Measurements from ENCODE around the gene JAKMIP1. TPM values are rescaled to one million over a fixed set of nuclear protein-coding genes. Genes with fewer than 3 reads are reported as not detected.
A peak's percentile ranks its signal among the peaks of the same experiment; 100 is the strongest.

Gene JAKMIP1
- total and polyA plus RNA-seq, 4 donors, result 0.08 to 0.46 (median 0.22) TPM

DNA sequence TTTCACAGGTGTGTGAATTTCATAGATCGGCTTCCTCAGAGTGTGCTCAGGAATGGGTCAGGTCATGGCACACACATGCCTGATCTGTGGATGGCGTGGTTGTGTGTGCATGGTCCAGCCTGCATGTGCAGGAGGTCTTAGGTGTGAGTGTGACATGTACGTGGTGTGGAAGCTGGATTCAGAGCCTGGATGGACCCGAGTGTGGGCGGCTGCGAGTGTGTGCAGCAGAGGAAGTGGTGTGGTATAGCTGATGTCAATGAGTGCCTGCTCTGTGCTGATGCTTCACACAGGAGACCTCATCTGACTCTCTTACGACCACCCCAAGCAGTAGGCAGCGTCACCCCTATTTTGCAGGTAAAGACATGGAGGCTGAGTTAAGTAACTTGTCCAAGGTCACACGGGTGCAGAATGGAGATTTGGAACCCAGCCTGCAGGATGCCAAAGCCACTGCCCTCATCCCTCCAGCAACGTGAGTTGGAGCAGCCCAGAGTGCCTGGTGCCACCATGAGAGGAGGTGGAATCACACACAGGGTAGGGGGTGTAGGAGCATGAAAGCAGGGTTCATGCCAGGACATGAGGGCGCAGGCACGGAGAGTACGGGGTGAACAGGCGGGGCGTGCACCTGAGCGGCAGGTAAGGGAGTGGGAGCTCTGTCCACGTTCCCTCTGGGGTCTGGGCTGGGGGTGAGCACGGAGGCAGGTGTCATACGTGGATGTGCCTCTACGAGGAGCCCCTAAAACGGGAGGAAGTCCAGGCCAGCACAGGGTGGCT is 157.9 kb downstream of the JAKMIP1 start:
- no peaks in the 10 kb centered on the region for H3K4me1 ChIP-seq (ENCODE audit: control insufficient read depth in 5 of 5, insufficient read depth in 5 of 5, low read length in 5 of 5)
- ATAC-seq (ENCODE audit: insufficient read depth, low FRiP score), result peak; percentile 8
- H3K9ac ChIP-seq (ENCODE audit: insufficient read depth in 1 of 2, low read length in 2 of 2), result no peak overlapping the region
- no peak for DNase-seq
- no peak overlapping the region for H3K27ac ChIP-seq (ENCODE audit: low read depth in 1 of 2, low read length in 1 of 2)
- peaks cover 0 to 4% (median 0%) of the 10 kb centered on the region in 4 donors for H3K9me3 ChIP-seq (ENCODE audit: control insufficient read depth in 4 of 4, insufficient read depth in 3 of 4, low read length in 3 of 4)
- H3K27me3 ChIP-seq (ENCODE audit: control insufficient read depth in 3 of 3, insufficient read depth in 3 of 3, low read length in 2 of 3), result peaks cover 0 to 15% (median 6%) of the 10 kb centered on the region in 3 donors
- 80 to 90% methylated on average over 21 of the region's 21 CpGs for WGBS, 2 donors
- no peak overlapping the region for H3K4me3 ChIP-seq
- no peaks in the 10 kb centered on the region for H3K36me3 ChIP-seq (ENCODE audit: control insufficient read depth in 4 of 4, insufficient read depth in 4 of 4, low read length in 4 of 4)
- TF ChIP-seq, protein P1, sequence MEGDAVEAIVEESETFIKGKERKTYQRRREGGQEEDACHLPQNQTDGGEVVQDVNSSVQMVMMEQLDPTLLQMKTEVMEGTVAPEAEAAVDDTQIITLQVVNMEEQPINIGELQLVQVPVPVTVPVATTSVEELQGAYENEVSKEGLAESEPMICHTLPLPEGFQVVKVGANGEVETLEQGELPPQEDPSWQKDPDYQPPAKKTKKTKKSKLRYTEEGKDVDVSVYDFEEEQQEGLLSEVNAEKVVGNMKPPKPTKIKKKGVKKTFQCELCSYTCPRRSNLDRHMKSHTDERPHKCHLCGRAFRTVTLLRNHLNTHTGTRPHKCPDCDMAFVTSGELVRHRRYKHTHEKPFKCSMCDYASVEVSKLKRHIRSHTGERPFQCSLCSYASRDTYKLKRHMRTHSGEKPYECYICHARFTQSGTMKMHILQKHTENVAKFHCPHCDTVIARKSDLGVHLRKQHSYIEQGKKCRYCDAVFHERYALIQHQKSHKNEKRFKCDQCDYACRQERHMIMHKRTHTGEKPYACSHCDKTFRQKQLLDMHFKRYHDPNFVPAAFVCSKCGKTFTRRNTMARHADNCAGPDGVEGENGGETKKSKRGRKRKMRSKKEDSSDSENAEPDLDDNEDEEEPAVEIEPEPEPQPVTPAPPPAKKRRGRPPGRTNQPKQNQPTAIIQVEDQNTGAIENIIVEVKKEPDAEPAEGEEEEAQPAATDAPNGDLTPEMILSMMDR (IDR thresholded peaks at IDR 0.05; ENCODE audit: control extremely low read depth, extremely low read depth), result no peak

DNA sequence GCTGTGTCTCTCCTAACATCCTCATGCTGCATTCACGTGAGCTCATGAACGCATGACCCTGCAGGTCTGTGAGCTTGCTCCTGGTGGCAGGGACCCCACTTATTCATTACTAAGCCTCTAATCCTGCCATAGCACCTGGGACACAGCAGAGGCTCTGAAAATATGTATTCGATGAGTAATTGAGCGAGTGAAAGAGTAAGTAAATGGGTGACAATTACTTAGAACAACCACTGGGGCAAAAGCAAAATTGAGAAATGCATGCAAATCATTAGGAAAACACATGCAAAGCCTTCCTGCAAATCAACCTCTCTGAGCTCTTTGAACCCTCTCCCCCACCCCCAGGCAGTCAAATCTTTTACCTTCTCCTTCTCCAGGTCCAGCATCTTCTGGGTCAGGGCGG is 158.5 kb downstream of the JAKMIP1 start:
- 83 to 85% methylated on average over 5 of the region's 5 CpGs for WGBS, 2 donors

DNA sequence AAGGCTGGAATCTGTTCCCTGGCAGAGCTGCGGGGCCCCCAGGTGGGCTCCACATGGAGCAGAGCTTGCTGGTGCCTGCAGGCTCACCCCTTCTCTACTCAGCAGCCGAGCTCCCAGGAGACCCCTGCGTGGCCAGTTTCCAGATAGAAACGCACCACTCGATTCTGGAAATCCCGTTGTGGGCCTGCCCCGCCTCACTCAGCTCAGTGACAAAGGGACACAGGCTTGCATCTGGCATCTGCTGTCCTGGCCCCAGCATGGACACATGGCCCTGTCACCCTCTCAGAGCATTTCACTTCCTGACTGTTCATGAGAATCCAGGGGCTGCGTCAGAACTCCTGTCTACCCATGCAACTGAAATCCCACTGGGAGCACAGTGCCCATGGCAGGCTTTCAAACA is 161.6 kb downstream of the JAKMIP1 start:
- H3K27me3 ChIP-seq (ENCODE audit: control insufficient read depth in 3 of 3, insufficient read depth in 3 of 3, low read length in 2 of 3), result peaks cover 0 to 8% (median 3%) of the 10 kb centered on the region in 3 donors
- H3K36me3 ChIP-seq (ENCODE audit: control insufficient read depth in 4 of 4, insufficient read depth in 4 of 4, low read length in 4 of 4), result no peaks in the 10 kb centered on the region
- H3K4me3 ChIP-seq, result no peak overlapping the region
- TF ChIP-seq, protein P1 (IDR thresholded peaks at IDR 0.05; ENCODE audit: control extremely low read depth, extremely low read depth), result no peak
- no peak for ATAC-seq (ENCODE audit: insufficient read depth, low FRiP score)
- WGBS, 2 donors, result 79 to 86% methylated on average over 8 of the region's 8 CpGs
- DNase-seq, result no peak
- no peak overlapping the region for H3K9ac ChIP-seq (ENCODE audit: insufficient read depth in 1 of 2, low read length in 2 of 2)
- H3K4me1 ChIP-seq (ENCODE audit: control insufficient read depth in 5 of 5, insufficient read depth in 5 of 5, low read length in 5 of 5), result no peaks in the 10 kb centered on the region
- H3K9me3 ChIP-seq (ENCODE audit: control insufficient read depth in 4 of 4, insufficient read depth in 3 of 4, low read length in 3 of 4), result peaks cover 0 to 4% (median 0%) of the 10 kb centered on the region in 4 donors
- H3K27ac ChIP-seq (ENCODE audit: low read depth in 1 of 2, low read length in 1 of 2), result no peak overlapping the region

More for the DNA sequence above, 158.5 kb downstream of the JAKMIP1 start:
- Histone ChIP-seq H3K36me3 (ENCODE audit: control insufficient read depth in 4 of 4, insufficient read depth in 4 of 4, low read length in 4 of 4) (no peaks in the 10 kb centered on the region), H3K4me3 (no peak overlapping the region), H3K27me3 (ENCODE audit: control insufficient read depth in 3 of 3, insufficient read depth in 3 of 3, low read length in 2 of 3) (peaks cover 0 to 15% (median 3%) of the 10 kb centered on the region in 3 donors), H3K9me3 (ENCODE audit: control insufficient read depth in 4 of 4, insufficient read depth in 3 of 4, low read length in 3 of 4) (peaks cover 0 to 4% (median 0%) of the 10 kb centered on the region in 4 donors), H3K4me1 (ENCODE audit: control insufficient read depth in 5 of 5, insufficient read depth in 5 of 5, low read length in 5 of 5) (no peaks in the 10 kb centered on the region), H3K27ac (ENCODE audit: low read depth in 1 of 2, low read length in 1 of 2) (no peak overlapping the region), H3K9ac (ENCODE audit: insufficient read depth in 1 of 2, low read length in 2 of 2) (no peak overlapping the region)
- ATAC-seq (ENCODE audit: insufficient read depth, low FRiP score) (no peak), DNase-seq (no peak)
- TF ChIP-seq, protein P1 (IDR thresholded peaks at IDR 0.05; ENCODE audit: control extremely low read depth, extremely low read depth), result no peak
